HG03097 (cell line): ENCODE measurements around the gene NF1.
"Not testable (repeated sequence)": the region's sequence is repeated elsewhere in the genome, so short reads cannot be mapped to it uniquely, and the experiment has no call there.

Experiments
- ATAC-seq: cut with Tn5 transposase; IDR thresholded peaks from one replicate; pipeline ENCODE4 v1.9.1; 2021; ENCODE audit not compliant: unreplicated experiment, low FRiP score

Gene NF1

DNA sequence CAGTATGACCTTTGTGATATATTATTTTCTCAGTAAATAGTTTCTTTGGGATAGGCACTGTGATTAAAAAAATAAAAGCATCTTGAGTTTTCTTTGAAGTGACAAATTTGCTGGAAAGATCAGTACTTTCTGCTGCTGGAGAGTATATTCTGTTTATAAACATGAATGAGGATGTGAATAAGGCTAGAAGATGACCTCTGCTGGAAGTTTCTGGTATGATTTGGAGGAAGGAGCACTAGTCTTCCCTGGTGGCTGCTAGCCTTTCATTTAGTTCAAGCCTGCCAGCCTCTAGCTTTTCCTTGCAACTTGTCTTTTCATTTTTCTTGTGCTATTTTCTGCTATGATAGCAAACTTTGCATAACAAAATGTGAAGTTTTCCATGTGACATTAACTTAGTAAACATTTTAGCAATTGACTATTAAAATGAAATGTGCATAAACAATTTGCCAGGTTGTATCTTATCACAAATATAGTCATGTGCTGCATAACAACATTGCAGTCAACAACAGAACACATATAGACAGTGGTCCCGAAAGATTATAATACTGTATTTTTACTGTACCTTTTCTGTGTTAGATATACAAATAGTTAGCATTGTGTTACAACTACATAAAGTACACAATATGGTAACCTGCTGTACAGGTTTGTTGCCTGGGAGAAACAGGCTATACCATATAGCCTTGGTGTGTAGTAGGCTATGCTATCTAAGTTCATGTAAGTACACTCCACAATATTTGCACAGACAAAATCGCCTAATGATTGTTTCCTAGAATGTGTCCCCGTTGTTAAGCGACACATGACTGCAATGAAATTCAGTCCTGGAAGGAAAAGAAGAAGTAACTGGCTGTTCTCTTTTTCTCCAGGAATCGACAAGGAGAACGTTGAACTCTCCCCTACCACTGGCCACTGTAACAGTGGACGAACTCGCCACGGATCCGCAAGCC is 278.6 kb downstream of the NF1 start:
- ATAC-seq = no peak

DNA sequence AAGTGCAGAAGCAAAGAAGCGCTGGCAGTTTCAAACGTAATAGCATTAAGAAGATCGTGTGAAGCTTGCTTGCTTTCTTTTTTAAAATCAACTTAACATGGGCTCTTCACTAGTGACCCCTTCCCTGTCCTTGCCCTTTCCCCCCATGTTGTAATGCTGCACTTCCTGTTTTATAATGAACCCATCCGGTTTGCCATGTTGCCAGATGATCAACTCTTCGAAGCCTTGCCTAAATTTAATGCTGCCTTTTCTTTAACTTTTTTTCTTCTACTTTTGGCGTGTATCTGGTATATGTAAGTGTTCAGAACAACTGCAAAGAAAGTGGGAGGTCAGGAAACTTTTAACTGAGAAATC is 279.3 kb downstream of the NF1 start:
- ATAC-seq = no peak

DNA sequence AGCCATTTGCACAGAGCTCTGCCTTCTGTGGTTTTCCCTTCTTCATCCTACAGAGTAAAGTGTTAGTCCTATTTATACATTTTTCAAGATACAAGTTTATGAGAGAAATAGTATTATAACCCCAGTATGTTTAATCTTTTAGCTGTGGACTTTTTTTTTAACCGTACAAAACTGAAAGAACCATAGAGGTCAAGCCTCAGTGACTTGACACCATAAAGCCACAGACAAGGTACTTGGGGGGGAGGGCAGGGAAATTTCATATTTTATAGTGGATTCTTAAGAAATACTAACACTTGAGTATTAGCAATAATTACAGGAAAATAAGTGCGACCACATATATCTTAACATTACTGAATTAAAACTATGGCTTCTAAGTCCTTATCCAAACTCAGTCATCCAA is 279.7 kb downstream of the NF1 start:
- ATAC-seq = no peak

DNA sequence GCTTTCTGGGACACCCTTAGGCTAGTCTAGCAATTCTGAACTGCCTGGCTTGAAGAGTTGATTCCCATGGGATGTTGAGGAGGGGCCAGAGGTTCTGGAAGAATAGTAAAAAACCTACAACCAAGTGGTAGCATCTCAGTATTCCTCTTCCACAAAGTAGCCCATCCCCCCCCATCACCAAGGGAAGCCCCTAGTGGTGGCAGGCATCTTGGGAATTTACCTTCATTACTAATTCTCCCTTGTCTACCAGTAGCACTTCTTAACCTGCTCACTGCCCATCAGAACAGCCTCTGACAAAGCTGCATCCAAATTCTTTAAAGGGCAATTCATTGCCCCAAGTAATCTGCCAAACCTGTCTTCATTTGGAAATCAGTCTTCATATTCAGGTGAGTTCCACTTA is 283.9 kb downstream of the NF1 start:
- ATAC-seq = no peak

DNA sequence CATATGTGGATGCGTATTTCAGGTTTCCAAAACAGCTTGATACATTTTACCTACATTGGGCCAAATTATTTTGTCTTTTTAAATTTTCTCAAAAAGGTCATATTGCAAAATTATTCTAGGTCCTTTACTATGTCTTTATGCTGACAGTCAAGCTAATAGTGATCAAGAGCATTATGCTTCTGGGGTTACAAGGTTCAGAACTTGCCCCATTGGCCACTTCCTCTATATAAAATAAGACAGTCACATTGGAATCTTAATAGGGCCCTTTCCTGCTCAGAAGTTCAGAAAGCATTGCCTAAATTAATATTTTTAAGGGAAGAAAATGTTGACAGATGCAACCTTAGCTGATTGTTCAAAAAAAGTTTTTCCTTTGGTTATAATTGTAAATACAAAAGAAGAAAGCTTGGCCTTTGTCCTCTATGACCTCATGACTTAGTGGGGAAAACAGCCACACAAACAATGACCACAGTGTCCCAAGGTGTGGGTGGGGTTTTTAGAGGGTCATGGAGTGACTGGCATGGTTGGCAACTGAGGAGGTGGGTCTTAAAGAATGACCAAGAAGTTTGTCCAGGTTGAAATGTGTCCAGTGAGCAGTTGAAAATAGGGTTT is 284.9 kb downstream of the NF1 start:
- ATAC-seq = no peak

DNA sequence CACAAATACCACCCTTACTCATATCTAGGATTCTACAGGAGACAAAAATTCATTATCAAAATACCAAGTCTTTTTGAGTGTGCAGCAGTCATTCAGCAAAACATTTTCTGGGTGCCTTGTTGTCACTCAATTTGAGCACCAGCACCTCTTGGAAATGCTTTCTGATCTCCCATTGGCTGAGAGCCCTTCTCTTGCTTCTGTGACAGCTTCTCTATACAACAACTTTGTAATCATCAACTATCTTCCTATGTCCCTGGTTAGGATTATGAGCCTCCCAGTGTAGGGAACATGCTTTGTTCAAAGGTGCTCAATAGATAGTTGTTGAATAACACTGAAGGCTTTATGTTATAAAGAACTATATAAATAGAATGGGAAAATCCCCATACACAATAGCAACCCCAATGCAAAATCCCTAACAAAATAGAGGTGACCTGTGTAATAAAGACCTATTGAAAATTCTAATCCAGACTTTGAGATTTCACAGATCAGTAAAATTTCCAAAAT is 286.4 kb downstream of the NF1 start:
- no peak for ATAC-seq

DNA sequence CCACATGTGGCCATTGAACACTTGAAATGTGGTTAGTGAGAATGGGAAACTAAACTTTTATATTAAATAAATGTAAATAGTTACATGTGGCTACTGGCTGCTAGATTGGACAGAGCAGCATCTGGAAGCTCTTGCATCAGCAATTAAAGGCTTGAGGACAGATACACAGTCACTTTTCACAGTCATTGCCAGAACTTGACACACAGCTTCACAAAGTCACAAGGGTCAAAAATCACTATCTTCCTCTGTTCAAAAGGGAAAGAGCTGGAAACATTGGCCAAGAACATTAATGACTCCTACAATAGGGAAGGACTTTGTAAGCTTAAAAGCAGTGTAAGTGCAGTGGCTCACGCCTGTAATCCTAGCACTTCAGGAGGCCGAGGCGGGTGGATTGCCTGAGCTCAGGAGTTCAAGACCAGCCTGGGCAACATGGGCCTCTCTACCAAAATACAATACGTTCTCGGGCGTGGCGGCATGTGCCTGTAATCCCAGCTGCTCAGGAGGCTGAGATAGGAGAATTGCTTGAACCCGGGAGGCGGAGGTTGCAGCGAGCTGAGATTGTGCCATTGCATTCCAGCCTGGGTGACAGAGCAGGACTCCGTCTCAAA is 288.0 kb downstream of the NF1 start:
- ATAC-seq = not testable (repeated sequence)

DNA sequence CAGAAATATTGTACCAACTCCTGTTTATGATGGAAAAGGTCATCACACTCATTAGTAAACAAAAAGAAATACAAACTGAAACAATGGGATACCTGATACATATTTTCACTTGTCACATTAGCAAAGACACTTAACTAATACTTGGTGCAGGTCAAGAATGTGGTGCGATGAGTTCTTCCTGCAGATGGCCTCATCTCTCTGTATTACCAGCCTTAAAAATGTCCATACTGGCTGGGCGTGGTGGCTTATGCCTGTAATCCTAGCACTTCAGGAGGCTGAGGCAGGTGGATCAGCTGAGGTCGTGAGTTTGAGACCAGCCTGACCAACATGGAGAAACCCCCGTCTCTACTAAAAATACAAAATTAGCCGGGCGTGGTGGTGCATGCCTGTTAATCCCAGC is 288.7 kb downstream of the NF1 start:
- not testable (repeated sequence) for ATAC-seq

DNA sequence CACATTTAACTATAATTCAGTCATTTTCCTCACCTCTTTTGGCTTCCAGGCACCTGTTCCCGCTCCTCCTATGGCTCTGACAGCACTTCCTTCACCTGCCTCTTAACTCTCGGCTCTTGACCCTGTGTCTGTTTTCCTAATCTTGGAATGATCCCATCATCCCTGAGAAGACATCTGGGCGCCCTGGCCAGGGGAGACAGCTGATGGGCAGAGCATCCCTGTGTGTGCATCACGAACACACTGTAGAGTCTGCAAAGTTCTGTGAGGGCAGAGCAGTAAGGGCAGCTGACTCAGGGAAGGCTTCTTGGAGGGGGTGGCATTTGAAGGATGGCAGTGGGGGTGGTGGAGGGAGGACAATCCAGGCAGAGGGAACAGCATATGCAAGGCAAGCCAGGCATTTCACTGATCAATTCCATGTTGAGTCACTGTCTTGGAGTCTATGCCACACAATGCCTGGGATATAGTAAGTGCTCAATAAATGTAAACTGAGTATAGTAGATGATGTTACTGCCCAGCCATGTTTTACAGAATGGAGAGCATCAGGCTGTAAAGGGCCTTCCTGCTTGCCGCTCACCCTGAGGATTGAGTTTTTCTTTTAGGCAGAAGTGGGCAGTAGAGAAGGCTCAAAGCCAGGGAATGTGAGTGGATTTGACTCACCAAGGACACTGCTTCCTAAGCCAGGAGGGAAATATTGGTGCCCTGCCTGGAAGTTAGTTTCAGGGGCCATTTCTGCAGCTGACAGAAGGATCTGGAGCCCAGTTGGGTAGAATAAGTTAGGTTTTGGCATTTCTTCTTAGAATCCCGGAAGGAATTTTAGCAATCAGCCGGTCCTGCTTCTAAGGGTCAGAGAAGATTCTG is 290.9 kb downstream of the NF1 start:
- no peak for ATAC-seq

DNA sequence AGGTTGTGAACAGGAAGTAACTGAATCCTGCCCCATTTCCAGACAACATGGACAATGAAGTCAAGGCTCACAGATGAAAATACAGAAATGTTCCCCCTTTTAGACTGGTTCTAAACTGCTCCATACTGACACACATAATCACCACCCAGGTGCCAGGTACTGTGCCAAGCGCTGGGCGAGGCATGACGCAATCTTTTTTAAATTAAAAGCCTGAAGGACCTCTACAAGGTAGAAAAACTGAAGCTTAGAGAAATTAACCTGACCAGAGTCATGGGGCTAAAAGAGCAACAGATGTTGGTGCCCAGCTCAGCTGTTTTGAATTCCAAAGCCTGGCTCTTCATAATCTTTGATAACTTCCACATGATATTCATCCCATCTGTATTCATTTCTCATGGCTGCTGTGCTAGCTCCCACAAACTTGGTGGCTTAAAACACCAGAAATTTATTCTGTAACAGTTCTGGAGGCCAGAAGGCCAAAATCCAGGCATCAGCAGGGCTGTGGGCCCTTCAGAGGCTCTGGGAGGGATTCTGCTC is 291.8 kb downstream of the NF1 start:
- no peak for ATAC-seq

DNA sequence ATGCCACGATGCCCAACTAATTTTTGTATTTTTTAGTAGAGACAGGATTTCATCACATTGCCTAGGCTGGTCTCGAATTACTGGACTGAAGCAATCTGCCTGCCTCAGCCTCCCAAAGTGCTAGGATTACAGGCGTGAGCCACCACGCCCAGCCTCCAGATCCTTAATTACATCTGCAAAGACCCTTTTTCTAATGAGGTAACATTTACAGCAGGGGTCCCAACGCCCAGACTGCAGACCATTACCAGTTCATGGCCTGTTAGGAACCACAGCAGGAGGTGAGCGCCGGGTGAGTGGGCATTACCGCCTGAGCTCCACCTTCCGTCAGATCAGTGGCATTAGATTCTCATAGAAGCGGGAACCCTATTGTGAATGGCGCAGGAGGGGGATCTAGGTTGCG is 292.7 kb downstream of the NF1 start:
- no peak for ATAC-seq

DNA sequence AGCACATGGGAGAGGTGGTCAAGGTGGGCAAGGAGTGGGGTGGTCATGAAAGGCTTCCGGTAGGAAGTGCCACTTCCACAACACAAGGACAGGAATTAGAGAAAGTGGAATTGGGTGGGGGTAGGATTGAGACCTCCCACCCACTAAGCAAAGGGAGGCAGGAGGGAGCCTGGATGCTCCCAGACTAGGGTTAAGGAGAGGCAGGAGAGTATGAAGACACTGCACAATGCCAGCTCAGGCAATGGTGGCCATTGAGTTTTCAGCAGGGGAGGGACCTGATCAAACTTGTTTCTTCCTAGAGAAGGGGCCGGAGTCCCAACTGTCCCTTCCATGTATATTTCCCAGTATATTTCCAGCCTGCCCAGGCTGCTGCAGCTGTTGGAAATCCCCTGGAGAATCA is 293.6 kb downstream of the NF1 start:
- ATAC-seq = no peak

DNA sequence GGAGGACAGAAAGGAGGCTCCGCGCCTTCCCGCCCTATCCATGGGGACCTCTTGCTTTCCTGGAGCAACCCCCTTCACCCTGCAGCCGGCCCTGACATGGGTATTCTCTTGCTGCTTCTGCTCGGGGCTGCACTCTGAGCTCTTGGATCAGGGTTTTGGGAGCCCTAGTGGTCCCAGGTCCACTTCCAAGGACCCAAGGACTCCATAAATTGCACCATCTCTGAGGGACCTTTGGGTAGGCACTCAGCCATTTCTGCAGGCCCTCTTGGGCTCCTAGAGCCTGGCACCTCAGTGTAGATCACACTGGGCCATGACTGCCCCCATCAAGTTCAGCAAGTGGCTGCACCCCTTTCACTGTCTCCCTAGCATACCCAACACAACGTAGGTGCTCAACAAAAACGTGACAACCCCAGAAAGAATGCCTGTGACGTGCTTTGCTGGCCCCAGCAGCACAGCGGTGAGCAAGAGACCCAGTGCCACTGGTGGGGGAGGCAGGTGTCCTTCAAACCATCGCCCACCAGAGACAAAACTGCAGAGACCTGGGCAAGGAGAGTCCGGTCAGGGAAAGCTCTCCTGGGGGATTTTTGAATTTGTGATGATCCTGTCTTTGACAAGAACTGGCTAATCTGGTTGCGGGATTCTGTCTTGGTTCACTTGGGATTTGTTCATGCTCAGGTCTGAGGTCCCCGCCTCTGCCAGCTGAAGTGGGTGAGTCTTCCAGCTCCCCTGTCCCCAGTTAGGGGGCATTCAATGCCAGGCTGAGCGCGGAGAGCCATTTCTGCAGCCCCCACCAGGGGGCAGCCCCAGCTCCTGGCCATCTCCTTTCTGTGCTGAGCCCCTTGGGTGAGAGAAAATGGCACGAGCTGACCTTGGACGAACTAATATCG is 294.2 kb downstream of the NF1 start:
- no peak for ATAC-seq

DNA sequence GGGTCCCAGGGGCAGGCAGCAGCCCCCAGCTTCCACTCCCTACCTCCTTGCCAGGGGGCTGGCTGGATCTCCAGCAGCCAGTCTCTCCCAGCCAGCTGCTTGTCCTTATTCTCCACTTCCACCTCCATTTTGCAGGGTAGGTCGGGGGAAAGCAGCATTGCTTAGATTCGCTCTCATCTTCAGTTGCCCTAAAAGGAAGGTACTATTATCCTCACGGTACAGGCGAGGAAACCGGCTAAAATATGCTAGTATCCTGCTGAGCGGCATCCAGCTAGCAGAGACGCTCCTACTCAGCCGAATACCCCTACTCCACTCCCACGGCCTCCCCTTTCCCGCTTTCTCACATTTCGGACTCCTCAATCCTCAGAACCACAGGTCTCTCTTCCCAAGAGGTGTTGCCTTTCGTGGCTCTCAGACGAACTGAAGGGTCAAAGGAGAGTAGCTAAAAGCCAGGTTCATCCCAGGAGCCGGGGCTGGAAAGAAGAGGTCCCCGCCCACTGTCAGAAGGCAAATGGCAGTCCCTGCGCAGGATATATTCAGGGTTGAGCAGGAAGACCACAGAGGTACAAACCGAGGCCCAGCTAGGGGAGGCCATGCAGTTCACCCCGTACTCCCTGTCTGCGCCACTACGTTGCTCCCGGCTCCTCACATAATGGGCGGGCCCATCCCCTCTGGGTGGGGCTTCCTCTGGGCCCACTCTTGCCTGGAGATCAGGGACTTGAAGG is 295.0 kb downstream of the NF1 start:
- ATAC-seq = no peak

DNA sequence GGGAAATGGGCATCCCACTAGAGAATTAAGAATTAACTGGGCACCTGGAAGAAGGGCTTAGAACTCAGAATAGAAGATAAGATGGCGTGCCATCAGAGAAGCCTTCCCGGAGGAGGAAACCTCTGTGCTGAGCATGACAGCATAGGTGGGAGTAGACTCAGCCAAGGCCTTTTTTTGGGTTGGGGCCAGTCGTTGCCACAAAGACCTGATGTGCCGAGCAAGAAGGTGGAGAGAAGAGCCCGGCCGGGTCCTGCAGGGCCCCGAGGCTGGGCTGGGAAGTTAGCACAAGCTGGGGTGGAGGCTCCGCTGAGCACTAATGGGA is 295.6 kb downstream of the NF1 start:
- no peak for ATAC-seq

DNA sequence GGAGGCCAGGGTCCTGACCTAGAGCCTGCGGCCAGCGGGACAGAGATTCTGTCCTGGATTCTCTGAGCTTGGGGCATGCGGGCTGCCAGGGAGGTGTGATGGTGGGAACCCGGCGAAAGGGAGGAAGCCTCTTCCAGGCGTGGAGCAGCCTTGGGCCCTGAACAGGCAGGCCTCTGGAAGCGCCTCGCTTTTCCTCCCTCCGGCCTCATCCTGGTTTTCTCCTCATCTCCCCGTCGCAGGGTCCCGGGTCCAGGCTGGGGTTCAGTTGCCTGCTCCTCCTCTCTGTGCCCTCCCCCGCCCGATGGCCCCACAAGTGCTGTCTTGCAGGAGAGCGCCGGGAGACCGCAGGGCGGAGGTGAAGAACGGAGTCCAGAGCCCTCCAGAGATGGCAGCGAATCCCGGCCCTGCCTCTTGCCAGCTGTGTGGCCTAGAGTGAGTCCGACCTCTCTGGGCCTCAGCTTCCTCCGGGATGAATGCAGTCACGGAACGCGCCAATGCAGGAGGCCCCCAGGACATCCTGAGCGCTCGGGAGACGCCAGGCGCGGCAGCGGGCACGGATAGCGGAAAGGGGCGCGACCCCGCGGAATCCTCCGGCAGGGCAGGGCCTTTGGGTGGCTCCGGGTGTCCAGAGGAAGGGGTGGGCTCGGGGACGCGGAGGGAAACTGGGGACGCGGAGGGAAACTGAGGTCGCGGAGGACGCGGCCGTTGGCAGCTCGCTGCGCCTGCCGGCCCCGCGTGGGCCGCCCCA is 296.1 kb downstream of the NF1 start:
- no peak for ATAC-seq

DNA sequence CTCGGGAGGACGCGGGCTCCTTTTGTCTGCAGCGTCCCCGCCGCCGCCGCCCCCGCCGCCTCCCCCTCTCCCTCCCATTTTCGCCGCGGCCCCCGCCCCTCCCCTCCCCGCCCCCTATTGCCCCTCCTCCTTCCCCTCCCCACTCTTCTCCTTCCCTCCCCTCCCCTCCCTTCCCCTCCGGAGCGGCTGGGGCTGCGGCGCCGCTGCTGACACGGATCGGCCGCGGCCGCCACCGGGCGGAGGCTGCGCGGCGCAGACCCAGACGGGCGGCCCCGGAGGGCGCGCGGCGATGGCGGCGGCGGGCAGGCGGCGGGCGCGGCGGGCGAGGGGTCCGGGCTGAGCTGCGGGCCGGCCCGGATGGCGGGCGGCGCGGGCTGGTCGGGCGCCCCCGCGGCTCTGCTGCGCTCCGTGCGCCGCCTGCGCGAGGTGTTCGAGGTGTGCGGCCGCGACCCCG is 296.7 kb downstream of the NF1 start, which contains the start of gene RAB11FIP4:
Gene RAB11FIP4 (plus strand): TSS at position 180 of the 454 bp plus-strand sequence. CDS start 178 bp downstream, at position 358.
- ATAC-seq = no peak
